Glutamatergic neuron (in vitro differentiated cells): ENCODE data around the gene MDN1. TPM values are rescaled to one million over a fixed set of nuclear protein-coding genes. Genes with fewer than 3 reads are reported as not detected.

ENCODE experiments used
- DNase-seq: peaks from one replicate; pipeline ENCODE4 v3.0.0; 2022
- H3K27ac Mint-ChIP-seq: one replicate; pipeline ENCODE4 v1.8.0; 2020; ENCODE audit warnings: mild to moderate bottlenecking, mixed read lengths, inconsistent platforms; ENCODE audit not compliant: unreplicated experiment
- H3K27me3 Mint-ChIP-seq: one replicate; pipeline ENCODE4 v1.8.0; 2020; ENCODE audit warnings: mild to moderate bottlenecking, moderate library complexity, mixed read lengths, inconsistent platforms; ENCODE audit not compliant: unreplicated experiment
- H3K36me3 Mint-ChIP-seq: one replicate; pipeline ENCODE4 v1.8.0; 2020; ENCODE audit warnings: mild to moderate bottlenecking, mixed read lengths, inconsistent platforms; ENCODE audit not compliant: unreplicated experiment
- H3K4me1 Mint-ChIP-seq: one replicate; pipeline ENCODE4 v1.8.0; 2020; ENCODE audit warnings: mild to moderate bottlenecking, low read depth, mixed read lengths, inconsistent platforms; ENCODE audit not compliant: unreplicated experiment
- H3K4me3 Mint-ChIP-seq: one replicate; pipeline ENCODE4 v1.8.0; 2020; ENCODE audit warnings: mild to moderate bottlenecking, mixed read lengths, inconsistent platforms; ENCODE audit not compliant: unreplicated experiment
- H3K9me3 Mint-ChIP-seq: one replicate; pipeline ENCODE4 v1.8.0; 2020; ENCODE audit warnings: mild to moderate bottlenecking, moderate library complexity, mixed read lengths, inconsistent platforms; ENCODE audit not compliant: unreplicated experiment
- CTCF ChIP-seq: fragments of 200-600 bp; sonication (generic); IDR thresholded peaks from one replicate; pipeline ENCODE4 v1.5.0; 2021; ENCODE audit not compliant: partially characterized antibody, unreplicated experiment
- total RNA-seq: library from RNA; stranded (reverse); fragmentation: NEBNext Ultra II Directional; extraction: Animal tissue kit (Norgen Biotek cat#: 25700); gene quantifications from one replicate; pipeline ENCODE4 v1.2.1, GENCODE V29; 2021; ENCODE audit not compliant: unreplicated experiment

Gene MDN1
- total RNA-seq, 1 donor from 2014 or later: 39.2 TPM

GRCh38 chr6:89690944-89691324 is 128.7 kb downstream of the MDN1 start:
- peaks cover 2% of the 10 kb centered on the region for H3K9me3 Mint-ChIP-seq
- no peaks in the 10 kb centered on the region for H3K4me1 Mint-ChIP-seq
- H3K36me3 Mint-ChIP-seq: no peaks in the 10 kb centered on the region
- no peak for TF ChIP-seq CTCF
- no peak for DNase-seq
- no peak overlapping the region for H3K4me3 Mint-ChIP-seq
- no peaks in the 10 kb centered on the region for H3K27me3 Mint-ChIP-seq
- no peak overlapping the region for H3K27ac Mint-ChIP-seq

DNA sequence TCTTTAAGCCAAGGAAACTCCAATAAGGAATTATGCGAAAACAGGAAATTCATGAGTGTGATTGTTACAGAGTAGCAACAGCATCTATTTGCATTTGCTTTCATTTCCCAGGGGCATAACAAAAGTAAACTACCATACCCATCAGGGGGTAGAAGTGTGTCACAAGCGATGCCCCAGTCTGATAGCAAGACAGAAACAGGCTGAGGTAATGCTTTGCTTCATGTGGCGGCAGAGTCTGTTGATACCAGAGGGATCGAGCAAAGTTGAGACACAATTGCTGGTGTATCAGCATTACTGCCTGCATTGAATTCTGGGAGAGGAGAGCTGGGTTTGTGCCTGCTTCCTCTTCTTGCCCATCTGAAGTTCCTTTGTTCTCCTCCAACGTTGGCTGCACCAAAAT is 129.9 kb downstream of the MDN1 start:
- no peak overlapping the region for H3K27ac Mint-ChIP-seq
- peaks cover 2% of the 10 kb centered on the region for H3K9me3 Mint-ChIP-seq
- no peaks in the 10 kb centered on the region for H3K4me1 Mint-ChIP-seq
- no peaks in the 10 kb centered on the region for H3K36me3 Mint-ChIP-seq
- no peak for TF ChIP-seq CTCF
- no peak for DNase-seq
- H3K27me3 Mint-ChIP-seq: no peaks in the 10 kb centered on the region
- no peak overlapping the region for H3K4me3 Mint-ChIP-seq

DNA sequence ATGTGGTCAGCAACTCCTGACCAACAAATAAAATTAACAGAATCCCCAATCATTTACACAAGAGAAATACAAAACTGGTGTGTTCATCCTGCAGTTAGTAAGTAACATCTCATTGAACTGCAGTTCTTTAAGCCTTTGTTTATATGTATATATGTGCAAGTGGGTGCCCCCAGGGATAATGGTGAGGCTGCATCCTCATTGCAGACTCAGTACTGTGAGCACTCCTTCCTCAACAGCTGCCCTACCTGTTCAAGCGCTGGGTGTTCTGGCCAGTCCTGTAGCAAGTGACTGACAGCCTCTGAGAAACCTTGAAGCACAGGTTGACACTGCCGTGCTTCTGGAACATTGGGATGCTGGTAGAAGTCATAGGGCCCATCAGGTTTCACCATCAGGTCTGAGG is 131.3 kb downstream of the MDN1 start:
- DNase-seq: no peak
- Mint-ChIP-seq H3K9me3 (peaks cover 2% of the 10 kb centered on the region), H3K27me3 (no peaks in the 10 kb centered on the region), H3K4me1 (no peaks in the 10 kb centered on the region), H3K27ac (no peak overlapping the region), H3K36me3 (no peaks in the 10 kb centered on the region), H3K4me3 (no peak overlapping the region)
- TF ChIP-seq CTCF: no peak

- Mint-ChIP-seq H3K36me3 (no peaks in the 10 kb centered on the region), H3K4me3 (no peak overlapping the region)
Observed at GRCh38 chr6:89685311-89685710, 134.3 kb downstream of the MDN1 start.

GRCh38 chr6:89682991-89683390 is 136.6 kb downstream of the MDN1 start:
- Mint-ChIP-seq H3K4me1 (no peaks in the 10 kb centered on the region), H3K27ac (no peak overlapping the region), H3K4me3 (no peak overlapping the region), H3K27me3 (no peaks in the 10 kb centered on the region), H3K36me3 (no peaks in the 10 kb centered on the region), H3K9me3 (peaks cover 2% of the 10 kb centered on the region)
- no peak for DNase-seq
- TF ChIP-seq CTCF: no peak

More at GRCh38 chr6:89685311-89685710, 134.3 kb downstream of the MDN1 start:
- H3K27me3 Mint-ChIP-seq: no peaks in the 10 kb centered on the region
- DNase-seq: no peak
- TF ChIP-seq CTCF: no peak
- peaks cover 2% of the 10 kb centered on the region for H3K9me3 Mint-ChIP-seq
- H3K27ac Mint-ChIP-seq: no peak overlapping the region
- H3K4me1 Mint-ChIP-seq: no peaks in the 10 kb centered on the region
